SK-N-SH (cell line): ENCODE results near the gene FAM184A. TPM values are rescaled to one million over a fixed set of nuclear protein-coding genes. Genes with fewer than 3 reads are reported as not detected.

Source experiments
- CTCF ChIA-PET: fragments of 300-600, 350-600 bp; formaldehyde crosslinking; extraction: SDS; loops from one replicate; lab custom pipeline; 2021; lab: Yijun Ruan, JAX
- POLR2A ChIA-PET: fragments of 350-600 bp; sonication (Branson Sonifier 250); formaldehyde crosslinking; extraction: SDS; loops from one replicate; lab custom pipeline; 2020; ENCODE audit warnings: antibody characterized with exemption, inconsistent platforms; lab: Yijun Ruan, JAX
- DNase-seq: peaks from one replicate; pipeline ENCODE4 v3.0.0; 2012
- H2AFZ ChIP-seq: fragments of 200-600 bp; sonication (generic); 2 replicates; pipeline ENCODE4 v1.8.1; 2016; ENCODE audit warnings: antibody characterized with exemption, mild to moderate bottlenecking, low read depth
- H3F3A ChIP-seq: fragments of 200-600 bp; sonication (generic); replicated peaks from 2 replicates; pipeline ENCODE3; 2016; ENCODE audit warnings: antibody characterized with exemption, mild to moderate bottlenecking; ENCODE audit not compliant: insufficient read depth
- H3K27ac ChIP-seq, 2 experiments: fragments of 200-500 bp in 1 of 2; fragments of 200-600 bp in 1 of 2; sonication (Bioruptor generic) in 1 of 2; sonication (generic), shearing (Covaris generic) in 1 of 2; 2 replicates each; pipeline versions ENCODE4 v1.5.1 to v1.6.1; 2014 to 2016; ENCODE audit warnings: low read depth in 2 of 2, inconsistent platforms in 1 of 2, low read length in 1 of 2, mild to moderate bottlenecking in 1 of 2, mixed read lengths in 1 of 2
- H3K27me3 ChIP-seq: fragments of 200-600 bp; sonication (generic), shearing (Covaris generic); 2 replicates; pipeline ENCODE4 v1.6.1; 2016; ENCODE audit warnings: mixed run types; ENCODE audit not compliant: insufficient read depth
- H3K36me3 ChIP-seq, 2 experiments: fragments of 200-500 bp in 1 of 2; fragments of 200-600 bp in 1 of 2; sonication (Bioruptor generic) in 1 of 2; sonication (generic) in 1 of 2; replicated peaks in 1 of 2; 2 replicates each; pipeline versions ENCODE3 to v1.5.1; 2014 to 2016; ENCODE audit warnings: low read length in 1 of 2, mild to moderate bottlenecking in 1 of 2; ENCODE audit not compliant: insufficient read depth in 2 of 2, control insufficient read depth in 1 of 2
- H3K4me1 ChIP-seq, 2 experiments: fragments of 200-500 bp in 1 of 2; fragments of 200-600 bp in 1 of 2; sonication (Bioruptor generic) in 1 of 2; sonication (generic), shearing (Covaris generic) in 1 of 2; 2 replicates each; pipeline versions ENCODE4 v1.5.1 to v1.6.1; 2014 to 2016; ENCODE audit warnings: low read depth in 1 of 2, low read length in 1 of 2, mixed run types in 1 of 2; ENCODE audit not compliant: insufficient read depth in 2 of 2, control insufficient read depth in 1 of 2
- H3K4me2 ChIP-seq: fragments of 200-600 bp; sonication (generic), shearing (Covaris generic); 2 replicates; pipeline ENCODE4 v1.6.1; 2017; ENCODE audit warnings: mixed run types
- H3K4me3 ChIP-seq, 2 experiments: fragments of 200-500 bp in 1 of 2; fragments of 200-600 bp in 1 of 2; sonication (Bioruptor generic) in 1 of 2; sonication (generic), shearing (Covaris generic) in 1 of 2; 2 replicates each; pipeline versions ENCODE4 v1.5.1 to v1.8.1; 2014 to 2016; ENCODE audit warnings: low read depth in 2 of 2, inconsistent platforms in 1 of 2, low read length in 1 of 2, mild to moderate bottlenecking in 1 of 2, mixed read lengths in 1 of 2, moderate library complexity in 1 of 2
- H3K79me2 ChIP-seq: fragments of 200-600 bp; sonication (generic); 2 replicates; pipeline ENCODE4 v1.8.1; 2017; ENCODE audit warnings: mild to moderate bottlenecking; ENCODE audit not compliant: insufficient read depth
- H3K9ac ChIP-seq: fragments of 200-600 bp; sonication (generic); 2 replicates; pipeline ENCODE4 v1.6.1; 2017; ENCODE audit warnings: mixed run types
- H3K9me2 ChIP-seq: fragments of 200-600 bp; sonication (generic); 2 replicates; pipeline ENCODE4 v1.6.1; 2017; ENCODE audit warnings: mixed run types
- H3K9me3 ChIP-seq: fragments of 200-600 bp; sonication (generic); 2 replicates; pipeline ENCODE4 v1.6.1; 2017; ENCODE audit warnings: mixed run types, mild to moderate bottlenecking, moderate library complexity
- H4K20me1 ChIP-seq: fragments of 200-600 bp; sonication (generic); 2 replicates; pipeline ENCODE4 v1.6.1; 2017; ENCODE audit warnings: mild to moderate bottlenecking, mixed run types; ENCODE audit not compliant: insufficient read depth
- CHD2 ChIP-seq: fragments of 150-350 bp; IDR thresholded peaks from 2 replicates; pipeline ENCODE4 v1.6.1; 2018; ENCODE audit warnings: low read length; ENCODE audit not compliant: partially characterized antibody
- CTCF ChIP-seq: fragments of 200-600 bp; sonication (generic); IDR thresholded peaks from 2 replicates; pipeline ENCODE4 v1.6.1; 2017; ENCODE audit warnings: antibody characterized with exemption, mild to moderate bottlenecking, moderate library complexity
- EP300 ChIP-seq, 2 experiments: IDR thresholded peaks; 2 replicates each; pipeline versions ENCODE4 v1.4.0 to v1.6.1; 2012; ENCODE audit warnings: borderline replicate concordance in 1 of 2, low read depth in 1 of 2, low read length in 1 of 2
- FOSL2 ChIP-seq: IDR thresholded peaks from 2 replicates; pipeline ENCODE4 v1.4.0; 2012; ENCODE audit warnings: low read depth, mild to moderate bottlenecking, moderate library complexity, borderline replicate concordance
- FOXJ3 ChIP-seq: sonication (generic); formaldehyde crosslinking; IDR thresholded peaks from 2 replicates; pipeline ENCODE4 v1.5.1; 2020; ENCODE audit warnings: mild to moderate bottlenecking, missing genetic modification reagents
- GABPA ChIP-seq: IDR thresholded peaks from 2 replicates; pipeline ENCODE4 v1.4.0; 2012; ENCODE audit warnings: low read depth, mild to moderate bottlenecking
- IRF3 ChIP-seq: fragments of 150-350 bp; IDR thresholded peaks from 2 replicates; pipeline ENCODE4 v1.6.1; 2016; ENCODE audit warnings: mild to moderate bottlenecking, low read depth, low read length
- MXI1 ChIP-seq: IDR thresholded peaks from 2 replicates; pipeline ENCODE4 v1.6.1; 2012; ENCODE audit warnings: mild to moderate bottlenecking, low read depth, low read length, improper control_type of control experiment
- NFIC ChIP-seq: IDR thresholded peaks from 2 replicates; pipeline ENCODE4 v1.4.0; 2012; ENCODE audit warnings: borderline replicate concordance
- PBX3 ChIP-seq: IDR thresholded peaks from 2 replicates; pipeline ENCODE4; 2012
- POLR2AphosphoS5 ChIP-seq: IDR thresholded peaks from 2 replicates; pipeline ENCODE4 v1.6.1; 2012; ENCODE audit warnings: low read depth, low read length
- RCOR1 ChIP-seq: fragments of 150-350 bp; IDR thresholded peaks from 2 replicates; pipeline ENCODE4 v1.6.1; 2017; ENCODE audit warnings: antibody characterized with exemption, low read length
- RXRA ChIP-seq: IDR thresholded peaks from 2 replicates; pipeline ENCODE4 v1.4.0; 2012; ENCODE audit warnings: low read depth, mild to moderate bottlenecking, borderline replicate concordance
- SIN3A ChIP-seq: IDR thresholded peaks from 2 replicates; pipeline ENCODE4 v1.6.1; 2012; ENCODE audit warnings: low read depth, mild to moderate bottlenecking, low read length, moderate library complexity, borderline replicate concordance
- SMC3 ChIP-seq: IDR thresholded peaks from 2 replicates; pipeline ENCODE4 v1.6.1; 2012; ENCODE audit warnings: low read depth, low read length, improper control_type of control experiment
- TAF1 ChIP-seq: IDR thresholded peaks from 2 replicates; pipeline ENCODE4 v1.6.1; 2012; ENCODE audit warnings: low read depth, mild to moderate bottlenecking, low read length, moderate library complexity, borderline replicate concordance
- ZBTB33 ChIP-seq: IDR thresholded peaks from 2 replicates; pipeline ENCODE4 v1.4.0; 2012; ENCODE audit warnings: low read depth, borderline replicate concordance
- WGBS: methylation state at CpG from one replicate; pipeline ENCODE4 v1.1.6; 2017; ENCODE audit warnings: low lambda C conversion rate; 5-methylcytosine and 5-hydroxymethylcytosine counted together
- polyA plus RNA-seq, 3 experiments: library from polyadenylated mRNA; depleted of rRNA; stranded (reverse); fragments of >200 nt; gene quantifications; 2 replicates each; pipeline ENCODE4 v1.2.3, GENCODE V29; 2012

Gene FAM184A
- polyA plus RNA-seq, 1 of the 3 experiments (the other 2 are of a cell fraction): 0.38 TPM

GRCh38 chr6:119040229-119040628 is 38.2 kb downstream of the FAM184A start:
- H3K4me2 ChIP-seq: no peak overlapping the region
- no peaks in the 10 kb centered on the region for H3K9me2 ChIP-seq
- H2AFZ ChIP-seq: no peak overlapping the region
- H4K20me1 ChIP-seq: no peaks in the 10 kb centered on the region
- H3K36me3 ChIP-seq: no peaks in the 10 kb centered on the region
- no peaks in the 10 kb centered on the region for H3K79me2 ChIP-seq
- H3K27me3 ChIP-seq: no peaks in the 10 kb centered on the region
- CTCF ChIA-PET: interaction anchor here (0.9 kb wide), 1 partner anchor 37 kb away, joined by 3 read pairs; no protein-coding TSS in a partner anchor
- no peaks in the 10 kb centered on the region for H3F3A ChIP-seq
- POLR2A ChIA-PET: no interaction called here
- no peak for TF ChIP-seq IRF3
- TF ChIP-seq FOSL2: no peak
- no peak for TF ChIP-seq GABPA
- TF ChIP-seq SMC3: no peak
- no peak for TF ChIP-seq RCOR1
- no peak for TF ChIP-seq EP300 (IDR thresholded peaks at IDR 0.05; ENCODE audit: borderline replicate concordance in 1 of 2, low read depth in 1 of 2, low read length in 1 of 2)
- no peak for TF ChIP-seq FOXJ3 (CRISPR knock-in tag)
- TF ChIP-seq CHD2: no peak
- TF ChIP-seq NFIC: no peak
- TF ChIP-seq ZBTB33: no peak
- no peak for TF ChIP-seq TAF1
- no peak for TF ChIP-seq POLR2AphosphoS5
- no peak for TF ChIP-seq PBX3
- TF ChIP-seq SIN3A: no peak
- TF ChIP-seq RXRA: no peak
- TF ChIP-seq CTCF: no peak
- no peak for TF ChIP-seq MXI1
- 85% methylated on average over 8 of the region's 8 CpGs for WGBS
- H3K4me1 ChIP-seq: no peaks in the 10 kb centered on the region; a peak in 1 of 4 replicates
- no peak overlapping the region for H3K9ac ChIP-seq
- H3K9me3 ChIP-seq: no peaks in the 10 kb centered on the region
- H3K4me3 ChIP-seq: no peak overlapping the region
- no peak for DNase-seq
- no peak overlapping the region for H3K27ac ChIP-seq
